Activated CD4-positive, alpha-beta T cell treated with anti-CD3 and anti-CD28 coated beads, Interleukin-2, amount 50 U/mL, for 48 hours (primary cell): ENCODE data around the gene FBXW2.
"Not testable (repeated sequence)": the region's sequence is repeated elsewhere in the genome, so short reads cannot be mapped to it uniquely, and the experiment has no call there.

Source experiments
- DNase-seq, 2 experiments: peaks; one replicate each; pipeline ENCODE4 v3.0.0-alpha.2; 2020

Gene FBXW2

DNA sequence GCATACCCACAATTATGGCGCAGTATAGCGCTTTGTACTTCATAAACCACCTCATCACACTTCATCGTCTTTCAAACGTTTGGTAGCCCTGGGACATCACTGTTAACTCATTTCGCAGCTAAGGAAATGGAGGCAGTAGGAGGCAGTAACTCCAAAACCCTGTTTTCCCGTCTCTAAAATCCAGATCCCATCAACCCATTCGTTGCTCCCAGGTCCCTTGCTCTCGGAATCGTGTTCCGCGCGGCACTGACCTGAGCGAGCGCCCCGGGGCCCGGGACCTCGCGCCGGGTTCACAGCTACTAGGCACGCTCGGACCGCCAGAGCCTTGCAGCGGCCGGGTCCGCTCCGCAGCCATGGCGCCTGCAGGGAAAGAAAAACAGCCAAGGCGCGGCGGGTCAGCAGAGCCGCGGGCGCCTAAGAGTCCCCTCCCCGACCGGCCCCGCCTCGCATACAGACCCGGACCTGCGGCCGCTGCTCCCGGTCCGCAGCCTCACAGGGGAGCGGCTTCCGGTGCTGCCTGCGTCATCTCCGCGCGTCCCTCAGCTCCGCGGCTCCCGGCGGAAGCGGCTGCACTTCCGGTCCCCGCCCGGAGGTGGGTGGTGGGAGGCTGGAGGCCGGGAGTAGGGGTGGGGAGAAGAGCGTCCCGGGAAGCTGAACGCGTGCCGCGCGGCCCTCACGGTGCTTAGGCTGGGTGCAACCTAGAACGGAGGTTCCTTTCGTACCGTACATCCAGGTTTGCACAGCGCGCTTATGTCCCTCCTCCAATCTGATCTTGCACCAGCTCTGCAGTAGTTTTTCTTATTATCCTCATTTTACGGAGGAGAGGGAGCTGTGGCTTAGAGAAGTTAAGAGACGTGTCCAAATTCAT is at the start of gene FBXW2:
FBXW2 (minus strand) TSS at position 519 of the 868 bp plus-strand sequence. CDS start 5,158 bp downstream, outside the sequence.
- DNase-seq = peak; percentile 91 to 93

DNA sequence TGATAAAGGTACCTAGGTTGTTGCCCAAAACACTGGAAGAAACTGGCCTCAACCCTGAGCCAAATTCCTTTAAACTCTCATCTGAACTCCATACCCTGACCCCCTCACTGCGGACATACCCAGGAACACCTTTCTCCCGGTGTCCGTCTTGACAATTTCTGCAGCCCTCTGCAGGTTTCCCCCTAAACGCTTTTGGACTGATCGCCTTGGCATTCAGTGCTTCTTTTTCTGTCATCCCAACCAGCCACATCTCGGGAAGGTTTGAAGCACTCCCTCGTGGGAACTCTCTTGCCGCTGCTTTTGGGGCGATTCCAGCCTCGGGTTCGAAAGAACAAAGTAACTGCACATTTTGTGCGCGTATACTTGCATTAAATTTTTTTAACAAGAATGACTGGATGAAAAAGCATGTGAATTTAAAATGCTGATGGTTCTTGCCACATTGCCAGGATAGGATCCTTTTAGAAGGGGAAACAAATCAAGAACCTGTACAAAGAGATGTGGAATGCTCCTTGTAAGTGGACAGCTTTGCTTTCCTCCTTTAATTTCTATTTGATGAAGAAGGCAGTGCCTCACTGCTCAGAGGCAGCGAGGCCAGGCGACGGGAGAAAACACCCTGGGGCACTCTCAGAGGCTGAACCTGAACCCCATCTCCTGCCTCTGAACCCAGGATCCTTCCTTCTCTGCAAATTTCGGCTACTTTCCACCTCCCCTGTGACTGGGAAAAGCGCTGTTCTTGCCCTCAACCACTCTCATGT is 48.9 kb upstream of the FBXW2 start:
- peak in 1 of 2 experiments; percentile 36 for DNase-seq

DNA sequence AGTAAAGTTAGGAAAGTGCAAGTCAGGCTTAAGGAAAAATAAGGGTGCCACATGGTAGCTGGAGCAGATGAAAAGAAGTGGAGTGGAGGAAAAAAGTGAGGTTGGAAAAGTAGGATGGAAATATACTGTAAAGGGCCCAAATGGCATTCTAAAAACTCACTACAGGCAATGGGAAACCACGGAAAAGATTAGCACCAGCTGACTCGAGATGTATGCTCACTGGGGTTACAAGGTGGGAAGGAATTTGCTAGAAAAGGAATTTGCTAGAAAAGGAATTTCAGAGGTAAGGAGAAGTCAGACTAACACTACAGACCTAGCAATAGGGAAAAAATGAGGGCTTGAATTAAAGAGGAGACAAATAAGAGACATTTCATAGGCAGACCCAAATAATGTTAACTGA is 45.9 kb upstream of the FBXW2 start:
- no peak for DNase-seq

DNA sequence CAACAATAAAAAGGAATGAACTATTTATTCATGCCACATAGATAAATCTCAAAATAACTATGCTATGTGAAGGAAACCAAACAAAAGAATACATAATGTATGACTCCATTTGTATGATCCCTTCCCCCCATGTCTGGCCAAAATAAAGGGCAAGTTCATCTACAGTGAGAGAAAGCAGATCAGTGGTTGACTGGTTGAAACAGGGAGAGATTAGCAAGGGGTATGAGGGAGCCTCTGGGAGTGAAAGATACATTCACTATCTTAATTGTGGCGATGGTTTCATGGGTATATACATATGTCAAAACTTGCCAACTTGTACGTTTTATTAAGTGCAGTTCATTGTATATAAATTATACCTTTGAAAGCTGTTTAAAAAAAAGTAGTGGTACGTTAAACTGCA is 44.7 kb upstream of the FBXW2 start:
- no peak for DNase-seq

DNA sequence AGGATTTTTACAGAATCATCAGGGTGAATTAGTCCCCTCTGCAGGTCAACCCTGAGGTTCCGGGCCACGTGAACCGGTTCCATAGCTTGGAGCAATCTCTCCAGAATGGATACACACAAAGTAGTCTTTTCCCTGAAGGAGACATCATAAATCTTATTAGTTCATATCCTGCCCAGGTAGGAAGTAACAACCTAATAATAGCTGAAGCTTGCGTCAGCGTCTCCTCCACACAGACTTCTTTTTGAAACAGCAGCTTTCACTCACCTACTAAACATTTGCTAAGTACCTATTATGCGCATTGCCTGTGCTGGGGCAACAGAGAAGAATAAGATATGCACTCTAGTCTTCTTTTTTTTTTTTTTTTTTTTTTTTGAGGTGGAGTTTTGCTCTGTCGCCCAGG is 40.1 kb upstream of the FBXW2 start:
- DNase-seq = no peak

DNA sequence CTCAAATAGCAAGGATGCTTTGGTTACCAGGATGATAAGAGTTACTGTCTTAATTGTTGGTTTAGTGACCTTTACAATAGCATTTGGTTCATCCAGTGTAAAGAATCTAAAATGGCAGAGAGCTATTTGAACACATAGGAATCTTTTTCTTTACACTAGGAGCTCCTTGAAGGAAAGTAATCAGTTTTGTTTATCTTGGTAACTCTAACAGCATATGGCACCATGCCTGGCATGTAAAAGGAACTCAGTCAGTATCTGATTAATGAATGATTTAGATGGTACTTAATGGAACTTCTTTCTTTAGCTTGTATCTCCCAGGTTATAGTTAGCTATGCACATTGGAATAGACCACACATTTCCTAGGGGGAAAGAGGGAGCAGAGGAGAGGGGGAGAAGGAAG is 39.6 kb upstream of the FBXW2 start:
- no peak for DNase-seq

DNA sequence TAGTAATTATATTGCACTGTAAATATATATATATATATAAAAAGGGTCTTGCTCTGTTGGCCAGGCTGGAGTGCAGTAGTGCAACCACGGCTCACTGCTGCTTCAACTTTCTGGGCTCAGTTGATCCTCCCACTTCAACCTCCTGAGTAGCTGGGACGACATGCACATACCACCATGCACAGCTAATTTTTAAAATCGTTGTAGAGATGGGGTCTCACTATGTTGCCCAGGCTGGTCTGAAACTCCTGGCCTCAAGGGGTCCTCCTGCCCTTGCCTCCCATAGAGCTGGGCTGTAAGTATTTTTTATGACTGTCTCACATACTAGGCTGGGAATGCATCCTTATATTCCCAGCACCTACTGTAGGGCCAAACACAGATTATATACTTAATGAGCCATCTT is 37.6 kb upstream of the FBXW2 start:
- no peak for DNase-seq

DNA sequence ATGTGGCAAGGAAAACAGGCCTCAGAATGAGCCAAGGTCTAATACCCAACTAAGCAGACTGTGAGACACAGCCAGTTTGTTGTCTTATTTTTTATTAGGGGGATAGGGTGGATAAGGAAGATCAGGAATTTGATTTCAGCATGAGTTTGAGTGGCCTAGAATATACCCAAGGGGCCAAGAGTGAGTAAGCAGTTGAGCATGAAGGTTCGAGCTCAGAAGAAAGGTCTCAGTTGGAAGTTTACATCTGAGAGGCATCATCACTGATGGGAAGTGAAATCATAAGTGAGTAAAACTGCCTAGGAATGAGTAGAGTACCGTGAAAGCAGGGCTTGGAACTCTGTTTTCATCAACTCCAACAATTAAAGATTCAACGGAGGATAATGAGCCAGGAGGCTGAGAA is 36.9 kb upstream of the FBXW2 start:
- DNase-seq = no peak

DNA sequence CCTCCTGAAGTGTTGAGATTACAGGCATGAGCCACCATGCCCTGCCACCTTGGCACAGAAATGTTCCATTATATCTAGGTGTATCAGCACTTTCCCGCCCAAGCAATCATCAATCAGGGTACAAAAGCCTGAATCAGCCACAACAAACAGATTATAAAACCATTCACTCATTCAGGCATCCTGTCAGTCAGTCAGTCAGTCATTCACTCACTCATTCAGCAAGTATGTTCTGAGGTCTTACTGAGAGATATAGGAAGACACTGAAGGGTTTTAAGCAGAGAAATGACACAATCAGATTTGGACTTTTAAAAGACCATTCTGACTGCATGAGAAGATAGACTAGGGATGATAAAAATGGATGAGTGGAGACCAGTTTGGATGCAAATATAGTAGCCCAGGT is 36.4 kb upstream of the FBXW2 start:
- no peak for DNase-seq

- no peak for DNase-seq
These were observed 26.9 kb upstream of the FBXW2 start for GRCh38 chr9:120820095-120820494.

DNA sequence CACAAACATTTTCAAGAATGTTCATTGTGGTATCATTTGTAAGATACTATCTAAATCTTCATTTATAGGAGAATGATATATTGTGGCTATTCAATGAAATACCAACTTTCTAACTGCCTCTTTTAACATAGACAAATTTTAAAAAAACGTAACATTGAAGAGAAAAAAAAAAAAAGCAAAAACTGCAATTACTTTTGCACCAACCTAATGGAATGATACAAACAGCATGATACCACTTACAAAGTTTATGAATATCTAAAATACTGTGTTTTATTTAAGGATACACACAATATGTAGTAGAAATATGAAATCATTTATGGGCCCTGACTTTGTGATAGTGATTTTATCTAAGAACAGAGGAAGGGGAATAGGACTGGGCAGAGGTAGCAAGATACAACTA is 25.4 kb upstream of the FBXW2 start:
- no peak for DNase-seq

GRCh38 chr9:120815075-120815474 is 21.9 kb upstream of the FBXW2 start:
- DNase-seq = no peak

DNA sequence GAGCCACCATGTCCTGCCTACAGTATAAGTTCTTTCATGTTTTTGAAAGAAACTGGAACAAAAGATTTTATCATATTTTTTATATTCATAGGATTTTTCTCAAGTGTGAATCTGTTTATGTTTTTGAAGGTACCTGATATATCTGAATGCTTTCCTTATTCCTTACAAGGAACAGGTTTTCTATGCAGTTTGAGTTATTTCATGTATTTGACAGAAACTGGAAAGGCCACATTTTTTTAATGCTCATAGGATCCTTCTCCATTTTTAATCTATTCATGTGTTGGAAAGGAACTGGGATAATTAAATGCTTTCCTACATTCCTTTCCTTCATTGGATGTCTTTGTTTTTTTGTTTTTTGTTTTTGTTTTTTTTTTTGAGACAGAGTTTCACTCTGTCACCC is 15.7 kb upstream of the FBXW2 start:
- no peak for DNase-seq

DNA sequence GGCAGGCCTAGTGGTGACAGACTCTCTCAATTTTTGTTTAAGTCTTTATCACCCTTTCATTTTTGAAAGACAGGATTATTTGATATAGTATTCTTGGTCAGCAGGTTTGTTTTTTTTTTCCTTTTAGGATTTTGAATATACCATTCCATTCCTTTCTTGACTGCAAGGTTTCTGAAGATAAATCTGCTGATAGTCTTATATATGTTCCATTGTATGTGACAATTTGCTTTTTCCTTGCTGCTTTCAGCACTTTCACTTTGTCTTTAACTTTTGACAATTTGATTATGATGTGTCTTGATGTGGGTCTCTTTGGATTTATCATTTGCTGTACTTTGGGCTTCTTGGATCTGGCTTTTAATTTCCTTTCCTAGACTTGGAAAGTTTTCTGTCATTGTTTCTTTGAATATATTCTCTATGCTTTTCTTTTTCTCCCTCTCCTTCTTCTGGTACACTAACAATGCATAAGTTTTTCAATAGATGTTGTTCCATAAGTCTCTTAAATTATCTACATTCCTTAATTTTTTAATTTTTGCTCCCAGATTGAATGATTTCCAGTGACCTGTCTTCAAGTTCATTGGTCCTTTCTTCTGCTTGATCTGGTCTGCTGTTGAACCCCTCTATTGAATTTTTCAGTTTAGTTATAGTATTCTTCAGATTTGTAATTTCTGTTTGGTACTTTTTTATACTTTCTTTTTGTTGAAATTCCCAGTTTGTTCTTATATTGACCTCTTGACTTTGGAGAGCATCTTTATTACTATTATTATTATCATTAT is 14.6 kb upstream of the FBXW2 start:
- DNase-seq = no peak

DNA sequence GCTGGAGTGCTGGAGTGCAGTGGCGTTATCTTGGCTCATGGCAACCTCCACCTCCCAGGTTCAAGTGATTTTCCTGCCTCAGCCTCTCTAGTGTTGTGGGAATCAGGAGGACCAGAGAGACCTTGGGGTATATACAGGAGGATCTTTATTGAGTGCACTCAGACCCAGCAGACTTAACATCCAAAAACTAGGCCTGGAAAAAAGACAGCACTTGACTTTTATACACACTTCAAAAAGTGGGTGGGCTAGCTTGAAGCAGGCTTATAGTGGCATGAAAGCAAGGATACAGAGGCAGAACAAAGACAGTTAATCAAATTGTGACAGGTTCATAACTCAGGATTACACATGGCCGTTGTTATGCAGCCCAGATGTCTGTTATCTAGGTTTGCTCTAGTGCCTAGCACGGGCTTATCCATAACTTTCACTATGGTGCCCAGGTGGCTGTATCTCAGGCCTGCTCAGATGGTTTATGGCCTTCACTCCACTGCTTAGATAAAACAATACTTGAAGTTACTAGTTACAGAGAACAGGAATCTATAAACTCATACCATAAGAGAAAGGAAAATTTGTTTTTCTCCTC is 11.7 kb upstream of the FBXW2 start:
- not testable (repeated sequence) for DNase-seq

DNA sequence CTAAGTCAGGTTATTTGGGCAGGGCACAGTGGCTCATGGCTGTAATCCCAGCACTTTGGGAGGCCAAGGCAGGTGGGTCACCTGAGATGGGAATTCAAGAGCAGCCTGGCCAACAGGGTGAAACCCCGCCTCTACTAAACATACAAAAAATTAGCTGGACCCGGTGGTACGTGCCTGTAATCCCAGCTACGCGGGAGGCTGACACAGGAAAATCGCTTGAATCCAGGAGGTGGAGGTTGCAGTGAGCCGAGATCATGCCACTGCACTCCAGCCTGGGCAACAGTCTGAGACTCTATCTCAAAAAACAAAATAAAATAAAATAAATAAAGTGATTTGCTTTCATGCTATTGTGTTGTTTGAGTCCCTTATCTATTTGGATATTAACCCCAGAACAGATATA is 8.2 kb upstream of the FBXW2 start:
- DNase-seq = no peak

- DNase-seq = no peak
These were observed 2.1 kb downstream of the FBXW2 start for GRCh38 chr9:120791161-120791560.

DNA sequence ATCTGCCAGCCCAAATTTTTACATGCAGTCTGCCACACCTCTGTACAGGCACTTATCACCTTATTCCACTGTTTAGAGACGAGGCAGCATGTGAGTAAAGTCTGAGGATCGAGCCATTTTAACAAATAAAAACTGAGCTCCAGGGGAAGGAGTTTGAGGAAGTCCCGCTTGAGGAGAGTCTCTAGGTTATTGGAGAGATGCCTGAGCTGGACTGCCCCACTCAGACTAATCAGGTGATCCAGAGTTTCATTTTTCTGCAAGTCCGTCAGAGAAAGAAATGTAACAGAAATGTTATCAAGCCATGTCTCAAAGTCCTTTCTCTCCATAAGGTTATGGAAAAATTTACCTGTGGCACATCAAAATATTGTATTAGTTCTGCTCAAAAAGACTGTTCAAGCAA is 5.3 kb downstream of the FBXW2 start:
- no peak for DNase-seq

DNA sequence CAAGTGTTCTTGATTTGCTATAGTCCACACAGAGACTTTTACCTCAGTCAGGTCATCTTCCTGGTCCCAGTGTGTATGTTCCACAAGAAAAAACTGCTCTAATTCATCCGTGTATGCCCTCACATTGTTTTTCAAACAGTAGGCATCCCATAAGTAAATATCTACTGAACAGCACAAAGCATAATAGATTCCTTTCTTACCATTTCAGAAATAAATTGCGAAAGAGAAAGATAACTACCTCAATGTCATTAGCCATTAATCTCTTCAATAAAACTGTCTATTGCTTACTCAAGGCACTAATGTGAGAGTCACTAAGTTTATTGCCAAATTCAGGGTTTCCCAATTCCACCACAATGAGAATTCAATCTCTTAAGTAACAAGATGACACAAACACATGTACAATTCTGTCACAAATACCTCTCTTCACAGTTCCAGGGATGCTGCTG is 9.6 kb downstream of the FBXW2 start:
- no peak for DNase-seq

DNA sequence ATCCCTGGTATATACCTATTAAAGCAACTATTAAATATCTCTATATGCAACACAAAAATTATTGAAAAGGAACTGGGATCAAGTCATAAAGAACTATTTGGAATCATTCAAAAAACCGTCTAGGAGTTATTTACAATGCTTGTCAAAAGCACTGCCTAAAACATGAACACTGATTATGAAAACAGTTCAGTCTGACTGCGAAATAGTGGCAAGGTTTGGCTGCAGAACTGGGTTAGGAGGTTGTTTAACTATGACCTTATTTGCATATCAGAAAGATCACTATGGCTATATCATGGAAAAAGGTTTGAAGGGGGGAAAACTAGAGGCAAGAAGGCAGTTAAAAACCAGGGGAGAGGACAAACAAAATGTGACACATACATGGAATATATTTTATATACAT is 12.0 kb downstream of the FBXW2 start:
- DNase-seq = no peak

- DNase-seq = no peak
These were observed 12.8 kb downstream of the FBXW2 start for GRCh38 chr9:120780367-120780766.

DNA sequence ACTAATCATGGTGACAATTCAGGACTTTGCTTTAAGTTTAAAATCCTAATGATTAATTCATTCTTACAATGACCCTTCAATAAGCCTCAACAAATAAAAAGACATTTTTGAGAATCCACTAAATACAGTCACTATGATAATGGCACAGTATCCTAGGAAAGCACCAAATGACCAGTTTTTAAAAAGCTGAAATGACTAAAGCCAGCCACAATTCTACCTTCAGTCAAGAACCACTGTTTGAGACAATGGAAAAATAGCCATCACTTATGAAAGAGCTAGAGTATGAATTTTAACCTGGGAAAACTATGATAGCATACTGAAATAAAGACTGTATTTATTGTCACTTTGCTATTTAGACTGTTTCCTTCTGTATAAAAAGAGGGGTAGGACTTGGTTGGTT is 14.0 kb downstream of the FBXW2 start:
- DNase-seq = no peak

- DNase-seq = no peak
These were observed 14.5 kb downstream of the FBXW2 start for GRCh38 chr9:120778758-120779157.
